C4-2B (cell line): ENCODE measurements around the gene CCDC87.

Source experiments
- H3K27ac ChIP-seq: fragments of 450-650 bp; 2 replicates; pipeline ENCODE4 v1.5.1; 2017
- CTCF ChIP-seq: fragments of 450-650 bp; conservative IDR thresholded peaks from 2 replicates; pipeline ENCODE4 v1.5.1; 2017; ENCODE audit warnings: mild to moderate bottlenecking
- ZFX ChIP-seq: fragments of 450-650 bp; IDR thresholded peaks from 2 replicates; pipeline ENCODE4 v1.6.1; 2017

The CCDC87 gene

GRCh38 chr11:66632952-66633351, 40.1 kb upstream of the CCDC87 start:
- H3K27ac ChIP-seq: no peak overlapping the region; the same call in 1 of the 2 replicates
- TF ChIP-seq CTCF (no peak), ZFX (no peak)

- H3K27ac ChIP-seq: no peak overlapping the region
- no peak for TF ChIP-seq ZFX
These were observed 39.0 kb upstream of the CCDC87 start for GRCh38 chr11:66631883-66632282.

GRCh38 chr11:66629356-66629755, 36.5 kb upstream of the CCDC87 start:
- TF ChIP-seq ZFX: no peak
- no peak overlapping the region for H3K27ac ChIP-seq

- no peak overlapping the region for H3K27ac ChIP-seq
- TF ChIP-seq ZFX (no peak), CTCF (no peak)
These were observed 35.3 kb upstream of the CCDC87 start for GRCh38 chr11:66628061-66628603.

- no peak overlapping the region for H3K27ac ChIP-seq
- no peak for TF ChIP-seq CTCF
- TF ChIP-seq ZFX: no peak
These were observed 34.1 kb upstream of the CCDC87 start for GRCh38 chr11:66626926-66627325.

- no peak overlapping the region for H3K27ac ChIP-seq
- no peak for TF ChIP-seq ZFX
- TF ChIP-seq CTCF: no peak
These were observed 33.5 kb upstream of the CCDC87 start for GRCh38 chr11:66626382-66626781.

- TF ChIP-seq CTCF: no peak
These were observed 32.9 kb upstream of the CCDC87 start for GRCh38 chr11:66625752-66626149.

GRCh38 chr11:66625041-66625751, 32.3 kb upstream of the CCDC87 start:
- H3K27ac ChIP-seq: no peak overlapping the region
- TF ChIP-seq CTCF (no peak), ZFX (no peak)

More at GRCh38 chr11:66625752-66626149, 32.9 kb upstream of the CCDC87 start:
- no peak overlapping the region for H3K27ac ChIP-seq
